H9 (cell line): ENCODE results near the gene CALY. TPM values are rescaled to one million over a fixed set of nuclear protein-coding genes. Genes with fewer than 3 reads are reported as not detected.

ENCODE experiments used
- DNase-seq: peaks from one replicate; pipeline ENCODE4 v3.0.0-alpha.2; 2017
- H2AFZ ChIP-seq: one replicate; pipeline ENCODE4 v1.6.1; 2013; ENCODE audit warnings: mild to moderate bottlenecking, low read length, control low read depth, moderate library complexity
- H2AK5ac ChIP-seq: 2 replicates; pipeline ENCODE4 v1.6.1; 2013; ENCODE audit warnings: low read length, control low read depth, mixed read lengths; ENCODE audit not compliant: insufficient read length
- H2BK120ac ChIP-seq: one replicate; pipeline ENCODE4 v1.6.1; 2013; ENCODE audit warnings: low read depth, mild to moderate bottlenecking, low read length, control low read depth, inconsistent platforms; ENCODE audit not compliant: poor library complexity, severe bottlenecking
- H2BK12ac ChIP-seq: 2 replicates; pipeline ENCODE4 v1.6.1; 2013; ENCODE audit warnings: low read length, control low read depth, mixed read lengths, low read depth; ENCODE audit not compliant: insufficient read length
- H2BK15ac ChIP-seq: 2 replicates; pipeline ENCODE4 v1.6.1; 2013; ENCODE audit warnings: low read depth, low read length, control low read depth
- H2BK20ac ChIP-seq: one replicate; pipeline ENCODE4 v1.6.1; 2013; ENCODE audit warnings: low read depth, mild to moderate bottlenecking, low read length, control low read depth, inconsistent platforms; ENCODE audit not compliant: poor library complexity, severe bottlenecking
- H2BK5ac ChIP-seq: 2 replicates; pipeline ENCODE4 v1.6.1; 2013; ENCODE audit warnings: low read length, control low read depth, mixed read lengths; ENCODE audit not compliant: insufficient read length
- H3K14ac ChIP-seq: 2 replicates; pipeline ENCODE4 v1.6.1; 2013; ENCODE audit warnings: low read length, control low read depth; ENCODE audit not compliant: insufficient read depth
- H3K18ac ChIP-seq: 2 replicates; pipeline ENCODE4 v1.6.1; 2013; ENCODE audit warnings: low read depth, mild to moderate bottlenecking, mixed read lengths, low read length, control low read depth; ENCODE audit not compliant: insufficient read length
- H3K23ac ChIP-seq: 2 replicates; pipeline ENCODE4 v1.6.1; 2013; ENCODE audit warnings: low read length, control low read depth, mixed read lengths, low read depth; ENCODE audit not compliant: insufficient read length
- H3K23me2 ChIP-seq: 2 replicates; pipeline ENCODE4 v1.6.1; 2013; ENCODE audit warnings: low read depth, mild to moderate bottlenecking, mixed read lengths, low read length, control low read depth; ENCODE audit not compliant: insufficient read length, poor library complexity, severe bottlenecking
- H3K27ac ChIP-seq: 2 replicates; pipeline ENCODE4 v1.5.1; 2013; ENCODE audit warnings: low read length, control low read depth, mixed read lengths, low read depth; ENCODE audit not compliant: insufficient read length
- H3K27me3 ChIP-seq: 2 replicates; pipeline ENCODE4 v1.6.1; 2013; ENCODE audit warnings: low read length, control low read depth, inconsistent platforms; ENCODE audit not compliant: insufficient read depth
- H3K4ac ChIP-seq: 2 replicates; pipeline ENCODE4 v1.6.1; 2013; ENCODE audit warnings: low read depth, mild to moderate bottlenecking, control low read depth, inconsistent platforms, low read length, moderate library complexity
- H3K4me1 ChIP-seq: 2 replicates; pipeline ENCODE4 v1.6.1; 2013; ENCODE audit warnings: low read length, control low read depth, inconsistent platforms; ENCODE audit not compliant: insufficient read depth
- H3K4me2 ChIP-seq: 2 replicates; pipeline ENCODE4 v1.6.1; 2013; ENCODE audit warnings: low read length, control low read depth, mixed read lengths; ENCODE audit not compliant: insufficient read length, insufficient read depth
- H3K56ac ChIP-seq: 2 replicates; pipeline ENCODE4 v1.6.1; 2013; ENCODE audit warnings: low read depth, mild to moderate bottlenecking, mixed read lengths, low read length, control low read depth; ENCODE audit not compliant: insufficient read length
- H3K79me1 ChIP-seq: 2 replicates; pipeline ENCODE4 v1.6.1; 2013; ENCODE audit warnings: low read depth, mild to moderate bottlenecking, moderate library complexity, low read length, control low read depth, inconsistent platforms; ENCODE audit not compliant: insufficient read depth, poor library complexity, severe bottlenecking
- H3K79me2 ChIP-seq: 2 replicates; pipeline ENCODE4 v1.6.1; 2013; ENCODE audit warnings: low read length, control low read depth, inconsistent platforms; ENCODE audit not compliant: insufficient read depth
- H3K9ac ChIP-seq: 2 replicates; pipeline ENCODE4 v1.6.1; 2013; ENCODE audit warnings: low read length, control low read depth, mixed read lengths; ENCODE audit not compliant: insufficient read length; ENCODE audit errors: extremely low read depth
- H3K9me3 ChIP-seq: one replicate; pipeline ENCODE4 v1.6.1; 2013; ENCODE audit warnings: low read depth, low read length, inconsistent platforms; ENCODE audit not compliant: control insufficient read depth
- H3T11ph ChIP-seq: one replicate; pipeline ENCODE4 v1.6.1; 2013; ENCODE audit warnings: mild to moderate bottlenecking, low read length, control low read depth, inconsistent platforms
- H4K20me1 ChIP-seq: one replicate; pipeline ENCODE4 v1.6.1; 2013; ENCODE audit not compliant: control insufficient read depth, insufficient read length, insufficient read depth
- H4K5ac ChIP-seq: 2 replicates; pipeline ENCODE4 v1.6.1; 2013; ENCODE audit warnings: low read depth, mild to moderate bottlenecking, mixed read lengths, low read length, control low read depth; ENCODE audit not compliant: insufficient read length
- H4K8ac ChIP-seq: replicated peaks from 2 replicates; pipeline ENCODE4 v1.6.1; 2013; ENCODE audit warnings: low read length, control low read depth, mixed read lengths, low read depth; ENCODE audit not compliant: insufficient read length
- H4K91ac ChIP-seq: 2 replicates; pipeline ENCODE4 v1.6.1; 2013; ENCODE audit warnings: low read depth, mild to moderate bottlenecking, moderate library complexity, mixed read lengths, low read length, control low read depth; ENCODE audit not compliant: insufficient read length
- H3K27ac Mint-ChIP-seq, 3 experiments: 2 replicates in 2 of 3; 3 replicates in 1 of 3; pipeline ENCODE4 v1.8.0; 2020 to 2021; ENCODE audit warnings: mixed read lengths in 3 of 3, mild to moderate bottlenecking in 1 of 3, moderate library complexity in 1 of 3
- H3K27me3 Mint-ChIP-seq: 2 replicates; pipeline ENCODE4 v1.8.0; 2021; ENCODE audit warnings: low read depth, mild to moderate bottlenecking, moderate library complexity, mixed read lengths
- H3K36me3 Mint-ChIP-seq, 3 experiments: 2 replicates in 2 of 3; 3 replicates in 1 of 3; pipeline ENCODE4 v1.8.0; 2020 to 2021; ENCODE audit warnings: low read depth in 3 of 3, mixed read lengths in 3 of 3; ENCODE audit not compliant: insufficient read depth in 1 of 3
- H3K4me1 Mint-ChIP-seq, 2 experiments: 2 replicates each; pipeline ENCODE4 v1.8.0; 2020; ENCODE audit warnings: mixed read lengths in 2 of 2
- H3K4me3 Mint-ChIP-seq, 2 experiments: 2 replicates in 1 of 2; 3 replicates in 1 of 2; pipeline ENCODE4 v1.8.0; 2020 to 2021; ENCODE audit warnings: mild to moderate bottlenecking in 2 of 2, mixed read lengths in 2 of 2, moderate library complexity in 1 of 2
- H3K9me3 Mint-ChIP-seq, 2 experiments: 2 replicates in 1 of 2; 3 replicates in 1 of 2; pipeline ENCODE4 v1.8.0; 2020; ENCODE audit warnings: mild to moderate bottlenecking in 2 of 2, mixed read lengths in 2 of 2, moderate library complexity in 1 of 2
- WGBS: extraction: QIAGEN DNeasy Blood & Tissue Kit; methylation state at CpG from one replicate; pipeline ENCODE4 v1.1.7; 2013; ENCODE audit warnings: missing lambda C conversion rate, low lambda C conversion rate, mixed read lengths; ENCODE audit not compliant: insufficient read length; ENCODE audit errors: extremely low coverage; 5-methylcytosine and 5-hydroxymethylcytosine counted together
- total RNA-seq: library from RNA; stranded (reverse); gene quantifications from 2 replicates; pipeline ENCODE4 v1.2.1, GENCODE V29; 2021
- TF ChIP-seq, protein P1 (sequence below): fragments of 200-600 bp; sonication (generic); conservative IDR thresholded peaks from 3 replicates; pipeline ENCODE4 v1.8.0; 2021; ENCODE audit warnings: antibody characterized with exemption, mild to moderate bottlenecking

The CALY gene
- total RNA-seq, 1 experiment from 2014 or later = 2.9 TPM

DNA sequence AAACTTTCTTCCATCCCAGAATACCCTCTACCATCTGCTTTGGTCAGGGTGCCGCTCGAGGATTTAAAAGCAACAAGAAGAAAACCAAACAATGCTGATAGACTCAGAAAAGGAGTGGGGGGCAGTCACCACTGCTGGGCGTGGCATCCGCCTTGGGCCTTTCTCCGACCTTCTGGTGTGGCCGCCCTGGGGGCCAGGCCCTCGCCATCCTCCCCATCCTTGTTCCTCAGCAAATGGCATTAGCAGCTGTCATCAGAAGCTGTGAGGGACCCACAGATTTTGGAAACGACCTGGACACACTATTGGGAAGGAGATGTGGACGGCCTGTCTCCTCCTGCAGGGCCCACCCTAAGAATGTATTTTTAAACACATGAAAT is 23.9 kb downstream of the CALY start:
- H3K36me3 Mint-ChIP-seq = peaks cover 4 to 34% (median 23%) of the 10 kb centered on the region in 3 experiments; a peak in 6 of 7 replicates
- H3K79me2 ChIP-seq = peaks cover 2% of the 10 kb centered on the region; the same call in 1 of the 2 replicates

More for the DNA sequence above, 23.9 kb downstream of the CALY start:
- Histone ChIP-seq H2BK15ac (no peak overlapping the region), H3K4me2 (no peak overlapping the region), H3K23me2 (peaks cover 8% of the 10 kb centered on the region), H4K91ac (no peak overlapping the region), H3K27ac (no peak overlapping the region), H4K20me1 (no peaks in the 10 kb centered on the region), H2AK5ac (no peak overlapping the region), H4K5ac (no peak overlapping the region), H3K23ac (no peak overlapping the region), H2BK5ac (no peak overlapping the region), H3K4ac (no peak overlapping the region), H3K9me3 (no peaks in the 10 kb centered on the region), H3K27me3 (no peaks in the 10 kb centered on the region), H3K18ac (no peak overlapping the region), H2BK12ac (no peak overlapping the region), H3K14ac (no peak overlapping the region), H4K8ac (no peak overlapping the region), H3K4me1 (no peaks in the 10 kb centered on the region), H2BK20ac (no peak overlapping the region), H2AFZ (no peak overlapping the region), H3K9ac (no peak overlapping the region), H3K79me1 (no peaks in the 10 kb centered on the region), H3T11ph (no peak overlapping the region), H2BK120ac (no peak overlapping the region), H3K56ac (no peak overlapping the region)
- Mint-ChIP-seq H3K27ac (no peak overlapping the region), H3K4me1 (peaks cover 6 to 13% of the 10 kb centered on the region in 2 experiments), H3K4me3 (no peak overlapping the region), H3K9me3 (no peaks in the 10 kb centered on the region; a peak in 2 of 5 replicates), H3K27me3 (peaks cover 2% of the 10 kb centered on the region)
- TF ChIP-seq, protein P1, sequence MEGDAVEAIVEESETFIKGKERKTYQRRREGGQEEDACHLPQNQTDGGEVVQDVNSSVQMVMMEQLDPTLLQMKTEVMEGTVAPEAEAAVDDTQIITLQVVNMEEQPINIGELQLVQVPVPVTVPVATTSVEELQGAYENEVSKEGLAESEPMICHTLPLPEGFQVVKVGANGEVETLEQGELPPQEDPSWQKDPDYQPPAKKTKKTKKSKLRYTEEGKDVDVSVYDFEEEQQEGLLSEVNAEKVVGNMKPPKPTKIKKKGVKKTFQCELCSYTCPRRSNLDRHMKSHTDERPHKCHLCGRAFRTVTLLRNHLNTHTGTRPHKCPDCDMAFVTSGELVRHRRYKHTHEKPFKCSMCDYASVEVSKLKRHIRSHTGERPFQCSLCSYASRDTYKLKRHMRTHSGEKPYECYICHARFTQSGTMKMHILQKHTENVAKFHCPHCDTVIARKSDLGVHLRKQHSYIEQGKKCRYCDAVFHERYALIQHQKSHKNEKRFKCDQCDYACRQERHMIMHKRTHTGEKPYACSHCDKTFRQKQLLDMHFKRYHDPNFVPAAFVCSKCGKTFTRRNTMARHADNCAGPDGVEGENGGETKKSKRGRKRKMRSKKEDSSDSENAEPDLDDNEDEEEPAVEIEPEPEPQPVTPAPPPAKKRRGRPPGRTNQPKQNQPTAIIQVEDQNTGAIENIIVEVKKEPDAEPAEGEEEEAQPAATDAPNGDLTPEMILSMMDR = no peak
- no peak for DNase-seq
- WGBS = no CpG with 5 or more reads among the region's 9 CpGs
